Measurements from ENCODE around the gene VCAN. TPM values are rescaled to one million over a fixed set of nuclear protein-coding genes. Genes with fewer than 3 reads are reported as not detected.

VCAN gene
- total and polyA plus RNA-seq, 2 of the 8 experiments (the other 6 are each of a cell fraction or from before 2014, with no cell fraction given): 146 to 404 TPM

GRCh38 chr5:83517688-83518085, 46.1 kb downstream of the VCAN start:
- no peaks in the 10 kb centered on the region for H4K20me1 ChIP-seq (replicated peaks in 1 of 2; ENCODE audit: control insufficient read depth in 1 of 2, insufficient read depth in 2 of 2, low read length in 2 of 2)
- 96% methylated on average over 1 of the region's 1 CpG; no CpG with 5 or more reads in 1 of the 2 experiments for WGBS, 2 experiments (ENCODE audit: extremely low coverage in 1 of 2, insufficient coverage in 1 of 2, insufficient read length in 1 of 2, insufficient replicate concordance in 2 of 2, low coverage in 1 of 2, low lambda C conversion rate in 2 of 2, missing lambda C conversion rate in 1 of 2)
- DNase-seq (ENCODE audit: low read depth in 1 of 2, low spot score in 2 of 2) (no peak), FAIRE-seq (no peak)
- ChIA-PET POLR2A (ENCODE audit: partially characterized antibody) (interaction anchor here (1.5 kb wide), 1 partner anchor 10 kb away, joined by 3 read pairs; no protein-coding TSS in a partner anchor), CTCF (ENCODE audit: partially characterized antibody) (interaction anchor here (0.8 kb wide), 1 partner anchor 19 kb away, joined by 3 read pairs; no protein-coding TSS in a partner anchor)
- H3K27me3 ChIP-seq (replicated peaks in 1 of 4; ENCODE audit: control insufficient read depth in 3 of 4, extremely low read depth in 1 of 4, insufficient read depth in 3 of 4, low read length in 3 of 4): peaks cover 0 to 1% (median 0%) of the 10 kb centered on the region in 4 experiments; a peak in 1 of 7 replicates
- H3K79me1 ChIP-seq (ENCODE audit: low read depth, low read length): no peaks in the 10 kb centered on the region
- H3K4me2 ChIP-seq (ENCODE audit: insufficient read depth in 1 of 2, low read depth in 2 of 2, low read length in 2 of 2): no peak overlapping the region
- H3K23me2 ChIP-seq (ENCODE audit: low read depth, low read length): no peaks in the 10 kb centered on the region
- H3K18ac ChIP-seq (ENCODE audit: extremely low read depth, low read length): no peak overlapping the region
- H3K4me1 ChIP-seq (replicated peaks in 1 of 4; ENCODE audit: control insufficient read depth in 3 of 4, insufficient read depth in 4 of 4, low read length in 3 of 4): no peaks in the 10 kb centered on the region
- H2BK15ac ChIP-seq (ENCODE audit: low read length): no peak overlapping the region
- H3K4ac ChIP-seq (replicated peaks; ENCODE audit: insufficient read length, low read depth, low read length): no peak overlapping the region
- no peak overlapping the region for H2BK5ac ChIP-seq (ENCODE audit: low read depth, low read length)
- peaks cover 0 to 4% of the 10 kb centered on the region in 2 experiments; a peak in 1 of 4 replicates for H3K79me2 ChIP-seq (ENCODE audit: control insufficient read depth in 1 of 2, insufficient read depth in 2 of 2, low read length in 2 of 2)
- no peak overlapping the region for H3K23ac ChIP-seq (ENCODE audit: insufficient read length)
- no peak overlapping the region for H3K56ac ChIP-seq (replicated peaks; ENCODE audit: insufficient read length, low read depth, low read length)
- no peak overlapping the region for H3K14ac ChIP-seq (ENCODE audit: insufficient read length)
- H3K9ac ChIP-seq (replicated peaks in 1 of 4; ENCODE audit: extremely low read depth in 1 of 4, low read depth in 3 of 4, low read length in 3 of 4): no peak overlapping the region
- peaks cover 10 to 69% (median 41%) of the 10 kb centered on the region in 4 experiments for H3K36me3 ChIP-seq (ENCODE audit: control insufficient read depth in 2 of 4, insufficient read depth in 4 of 4, low read length in 3 of 4)
- H2BK120ac ChIP-seq (replicated peaks; ENCODE audit: low read depth, low read length): no peak overlapping the region
- H3K9me3 ChIP-seq (ENCODE audit: insufficient read depth in 2 of 2, low read depth in 1 of 2, low read length in 1 of 2): no peaks in the 10 kb centered on the region
- H2AFZ ChIP-seq (ENCODE audit: low read length): no peak overlapping the region
- H4K5ac ChIP-seq (ENCODE audit: insufficient read length, low read depth, low read length): no peak overlapping the region
- H3K27ac ChIP-seq (ENCODE audit: low read depth, low read length): no peak overlapping the region
- H3K4me3 ChIP-seq (ENCODE audit: extremely low read depth in 1 of 4, insufficient read depth in 2 of 4, low read depth in 3 of 4, low read length in 4 of 4): no peak overlapping the region
- H4K8ac ChIP-seq (ENCODE audit: extremely low read depth, insufficient read depth, low read length): no peak overlapping the region
- no peak overlapping the region for H2AK5ac ChIP-seq (ENCODE audit: low read depth, low read length)
- H4K91ac ChIP-seq (replicated peaks; ENCODE audit: insufficient read length, low read length): no peak overlapping the region
- no peak overlapping the region for H2BK12ac ChIP-seq (ENCODE audit: low read depth, low read length)
- no peak overlapping the region for H2BK20ac ChIP-seq (ENCODE audit: low read length)
- TF ChIP-seq RXRA (IDR thresholded peaks at IDR 0.05; ENCODE audit: insufficient read depth, low read depth, low read length): no peak

Data from H1 (cell line).